Heart left ventricle (tissue), 16 donors: ENCODE results near the gene LITAFD. TPM values are rescaled to one million over a fixed set of nuclear protein-coding genes. Genes with fewer than 3 reads are reported as not detected.
"Not testable (repeated sequence)": the region's sequence is repeated elsewhere in the genome, so short reads cannot be mapped to it uniquely, and the experiment has no call there.

Source experiments
- ATAC-seq, 4 donors: fragments of 200-7000 bp; cut with Tn5 transposase; one replicate each; pipeline ENCODE4 v1.9.1; 2020 to 2022; ENCODE audit warnings: moderate library complexity in 4 of 4, mild to moderate bottlenecking in 3 of 4, moderate number of reproducible peaks in 1 of 4
- DNase-seq, 5 donors: peaks; one replicate each; pipeline ENCODE4 v3.0.0-alpha.2; 2020
- H3K27ac ChIP-seq, 12 donors: fragments of 200-600 bp; sonication (generic) in 4 of 12; one replicate each; pipeline versions ENCODE4 v1.5.0 to v1.8.0; 2016 to 2022; ENCODE audit warnings: mild to moderate bottlenecking in 2 of 12
- H3K27me3 ChIP-seq, 9 donors: fragments of 200-600 bp; sonication (generic) in 2 of 9; one replicate each; pipeline versions ENCODE4 v1.5.1 to v1.8.0; 2016 to 2022; ENCODE audit warnings: mild to moderate bottlenecking in 3 of 9
- H3K36me3 ChIP-seq, 9 donors: fragments of 200-600 bp; sonication (generic) in 2 of 9; one replicate each; pipeline versions ENCODE4 v1.5.0 to v1.8.0; 2018 to 2022; ENCODE audit warnings: mild to moderate bottlenecking in 2 of 9
- H3K4me1 ChIP-seq, 12 donors: fragments of 200-600 bp; sonication (generic) in 4 of 12; one replicate each; pipeline versions ENCODE4 v1.5.0 to v1.8.0; 2016 to 2022; ENCODE audit warnings: mild to moderate bottlenecking in 3 of 12
- H3K4me3 ChIP-seq, 12 donors: fragments of 200-600 bp; sonication (generic) in 4 of 12; one replicate each; pipeline versions ENCODE4 v1.5.0 to v1.8.0; 2017 to 2022; ENCODE audit warnings: mild to moderate bottlenecking in 9 of 12, moderate library complexity in 4 of 12
- H3K9me3 ChIP-seq, 12 donors: fragments of 200-600 bp; sonication (generic) in 4 of 12; one replicate each; pipeline versions ENCODE4 v1.5.0 to v1.8.0; 2016 to 2022; ENCODE audit warnings: mild to moderate bottlenecking in 1 of 12
- POLR2A ChIP-seq, 2 donors: fragments of 450-650 bp; IDR thresholded peaks; one replicate each; pipeline ENCODE4 v1.6.1; 2017; ENCODE audit warnings: antibody characterized with exemption in 2 of 2, mild to moderate bottlenecking in 2 of 2, moderate library complexity in 2 of 2
- WGBS, 4 donors: extraction: QIAGEN DNeasy Blood & Tissue Kit in 2 of 4; methylation state at CpG; one replicate each; pipeline versions ENCODE4 v1.1.5 to v1.1.7; 2013 to 2018; 5-methylcytosine and 5-hydroxymethylcytosine counted together
- intact Hi-C, 10 donors: fragments of 100-400 bp; cut with DNase I; formaldehyde crosslinking; loops; one replicate each; pipeline versions ENCODE4 v1.11.1 to v1.14.2; 2022
- polyA plus RNA-seq, 2 donors: library from polyadenylated mRNA; stranded (reverse); fragments of 200-250 nt; gene quantifications; one replicate each; pipeline ENCODE4 v1.2.3, GENCODE V29; 2013
- total RNA-seq, 9 donors: library from RNA; depleted of rRNA in 2 of 9; stranded (reverse); fragments of >200 nt in 2 of 9; fragmentation: NEBNext Ultra II Directional in 3 of 9; extraction: Animal tissue kit (Norgen Biotek cat#: 25700) in 3 of 9; gene quantifications; one replicate each; pipeline versions ENCODE4 v1.1.0 to v1.2.4, GENCODE V29; 2016 to 2023
- TF ChIP-seq, protein P1 (sequence below), 12 donors: fragments of 200-600 bp; sonication (generic) in 4 of 12; IDR thresholded peaks; one replicate each; pipeline versions ENCODE4 v1.5.0 to v1.8.0; 2018 to 2022; ENCODE audit warnings: antibody characterized with exemption in 12 of 12, mild to moderate bottlenecking in 5 of 12
- donor health status: ischemic (EF 13 %, LVEDD 7.1; RV severe dilation, severe dysfunction).
- donor health status: healthy with polysubstance abuse.
- donor health status: DM: no; HTN: yes; CAD: no.
- donor health status: DM: no; HTN: no; CAD: no.
- donor health status: ischemic (EF 25% LVEDD 6.9; RV normal size, moderate dysfunction).
- donor health status: ischemic (EF 25% LVEDD 5.7; RV mildly dilated, moderate dysfunction).
- donor health status: healthy.
- donor health status: DM: yes; HTN: yes; CAD: no.
- donor health status: ischemic (EF 35%, LVEDD 5.7; RV mildly dilated, moderate dysfunction).
- donor health status: nonischemic (EF 11% LVEDD 7.7; RV severe dilation, severe dysfunction).
- donor health status: DM: yes; HTN: yes; CAD: no.
- donor health status: PGD.
- donor health status: ischemic (EF 29% LVEDD 5.4; RV normal size, mild dysfunction).
- donor health status: nonischemic (EF 23%, LVEDD 6.1; RV moderate dilation, normal function).

The LITAFD gene
- total and polyA plus RNA-seq, 11 donors = not detected

DNA sequence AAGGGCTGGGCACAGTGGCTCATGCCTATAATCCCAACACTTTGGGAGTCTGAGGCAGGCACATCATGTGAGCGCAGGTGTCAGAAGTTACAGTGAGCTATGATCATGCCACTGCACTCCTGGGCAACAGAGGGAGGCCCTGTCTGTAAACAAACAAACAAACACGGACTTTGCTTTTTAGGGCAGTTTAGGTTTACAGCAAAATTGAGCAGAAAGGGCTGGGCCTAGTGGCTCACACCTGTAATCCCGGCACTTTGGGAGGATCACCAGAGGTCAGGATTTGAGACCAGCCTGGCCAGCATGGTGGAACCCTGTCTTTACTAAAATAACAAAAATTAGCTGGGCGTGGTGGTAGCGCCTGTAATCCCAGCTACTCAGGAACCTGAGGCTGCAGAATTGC lies 10.1 kb upstream of the LITAFD start:
- Histone ChIP-seq H3K9me3 (no peaks in the 10 kb centered on the region), H3K36me3 (no peaks in the 10 kb centered on the region), H3K27me3 (no peaks in the 10 kb centered on the region), H3K27ac (no peak overlapping the region), H3K4me1 (peaks cover 0 to 33% (median 8%) of the 10 kb centered on the region in 12 donors), H3K4me3 (no peak overlapping the region)
- TF ChIP-seq POLR2A (IDR thresholded peaks at IDR 0.05) = no peak
- TF ChIP-seq, protein P1, sequence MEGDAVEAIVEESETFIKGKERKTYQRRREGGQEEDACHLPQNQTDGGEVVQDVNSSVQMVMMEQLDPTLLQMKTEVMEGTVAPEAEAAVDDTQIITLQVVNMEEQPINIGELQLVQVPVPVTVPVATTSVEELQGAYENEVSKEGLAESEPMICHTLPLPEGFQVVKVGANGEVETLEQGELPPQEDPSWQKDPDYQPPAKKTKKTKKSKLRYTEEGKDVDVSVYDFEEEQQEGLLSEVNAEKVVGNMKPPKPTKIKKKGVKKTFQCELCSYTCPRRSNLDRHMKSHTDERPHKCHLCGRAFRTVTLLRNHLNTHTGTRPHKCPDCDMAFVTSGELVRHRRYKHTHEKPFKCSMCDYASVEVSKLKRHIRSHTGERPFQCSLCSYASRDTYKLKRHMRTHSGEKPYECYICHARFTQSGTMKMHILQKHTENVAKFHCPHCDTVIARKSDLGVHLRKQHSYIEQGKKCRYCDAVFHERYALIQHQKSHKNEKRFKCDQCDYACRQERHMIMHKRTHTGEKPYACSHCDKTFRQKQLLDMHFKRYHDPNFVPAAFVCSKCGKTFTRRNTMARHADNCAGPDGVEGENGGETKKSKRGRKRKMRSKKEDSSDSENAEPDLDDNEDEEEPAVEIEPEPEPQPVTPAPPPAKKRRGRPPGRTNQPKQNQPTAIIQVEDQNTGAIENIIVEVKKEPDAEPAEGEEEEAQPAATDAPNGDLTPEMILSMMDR (IDR thresholded peaks at IDR 0.05) = no peak
- no peak for ATAC-seq
- no peak for DNase-seq
- intact Hi-C loops = loop anchor here in 1 of 10 donors (5.0 kb wide), 1 partner anchor 75 kb away; the partner anchor contains the start of genes PMM2 and TMEM186
- WGBS, 4 donors = 89 to 98% (median 96%) methylated on average over 5 of the region's 5 CpGs

DNA sequence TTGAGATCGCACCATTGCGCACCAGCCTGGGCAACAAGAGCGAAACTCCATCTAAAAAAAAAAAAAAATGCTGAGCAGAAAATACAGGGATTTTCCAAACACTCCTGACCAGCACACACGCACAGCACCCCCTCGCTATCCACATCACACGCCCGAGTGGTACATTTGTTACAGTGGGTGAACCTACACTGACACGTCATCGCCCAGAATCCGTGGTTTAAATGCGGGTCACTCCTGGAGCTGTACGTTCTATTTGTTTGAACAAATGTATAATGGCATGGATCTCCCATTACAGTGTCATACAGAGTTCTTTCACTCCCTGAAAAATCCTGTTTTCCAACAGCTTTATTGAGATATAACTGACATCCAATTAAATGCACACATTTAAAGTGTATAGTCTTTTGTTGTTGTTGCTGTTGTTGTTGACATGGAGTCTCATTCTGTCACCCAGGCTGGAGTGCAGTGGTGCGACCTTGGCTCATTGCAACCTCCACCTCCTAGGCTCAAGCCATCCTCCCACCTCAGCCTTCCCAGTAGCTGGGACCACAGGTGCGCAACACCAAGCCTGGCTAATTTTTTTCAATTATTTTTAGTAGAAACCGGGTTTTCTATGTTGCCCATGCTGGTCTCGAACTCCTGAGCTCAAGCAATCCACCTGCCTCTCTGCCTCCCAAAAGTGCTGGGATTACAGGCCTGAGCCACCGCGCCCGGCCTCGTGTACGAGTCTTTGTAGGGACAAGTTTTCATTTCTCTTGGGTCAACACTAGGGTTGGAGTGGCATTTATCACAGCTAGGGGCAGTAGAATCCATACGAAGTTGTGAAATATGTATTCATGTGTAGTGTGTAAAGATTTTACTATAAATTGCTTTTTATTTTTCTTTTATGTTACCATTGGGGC lies 8.9 kb upstream of the LITAFD start:
- Histone ChIP-seq H3K4me3 (no peak overlapping the region), H3K27ac (no peak overlapping the region), H3K27me3 (no peaks in the 10 kb centered on the region), H3K4me1 (peaks cover 0 to 23% (median 6%) of the 10 kb centered on the region in 12 donors), H3K36me3 (no peaks in the 10 kb centered on the region), H3K9me3 (no peaks in the 10 kb centered on the region)
- WGBS, 4 donors = 85 to 90% (median 89%) methylated on average over 22 of the region's 22 CpGs
- TF ChIP-seq, protein P1 (IDR thresholded peaks at IDR 0.05) = peak in 1 of 12 donors; percentile 18
- no peak for TF ChIP-seq POLR2A (IDR thresholded peaks at IDR 0.05)
- no peak for ATAC-seq
- intact Hi-C loops = loop anchor here in 1 of 10 donors (5.0 kb wide), 1 partner anchor 76 kb away; the partner anchor contains the start of genes PMM2 and TMEM186
- no peak for DNase-seq

DNA sequence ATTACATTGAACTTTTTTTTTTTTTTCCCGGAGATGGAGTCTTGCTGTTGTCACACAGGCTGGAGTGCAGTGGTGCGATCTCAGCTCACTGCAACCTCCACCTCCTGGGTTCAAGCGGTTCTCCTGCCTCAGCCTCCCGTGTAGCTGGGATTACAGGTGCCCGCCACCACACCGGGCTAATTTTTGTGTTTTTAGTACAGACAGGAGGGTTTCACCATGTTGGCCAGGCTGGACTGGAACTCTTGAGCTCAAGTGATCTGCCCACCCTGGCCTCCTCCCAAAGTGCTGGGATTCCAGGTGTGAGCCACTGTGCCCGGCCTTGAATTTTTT lies 8.3 kb upstream of the LITAFD start:
- H3K27me3 ChIP-seq, DNase-seq, H3K36me3 ChIP-seq, H3K9me3 ChIP-seq, H3K4me3 ChIP-seq, H3K27ac ChIP-seq, ATAC-seq: not testable (repeated sequence)
- intact Hi-C loops = loop anchor here in 1 of 10 donors (5.0 kb wide), 1 partner anchor 77 kb away; the partner anchor contains the start of genes PMM2 and TMEM186
- WGBS, 4 donors = 90 to 97% (median 95%) methylated on average over 7 of the region's 7 CpGs
- peaks cover 0 to 23% (median 6%) of the 10 kb centered on the region in 12 donors for H3K4me1 ChIP-seq

DNA sequence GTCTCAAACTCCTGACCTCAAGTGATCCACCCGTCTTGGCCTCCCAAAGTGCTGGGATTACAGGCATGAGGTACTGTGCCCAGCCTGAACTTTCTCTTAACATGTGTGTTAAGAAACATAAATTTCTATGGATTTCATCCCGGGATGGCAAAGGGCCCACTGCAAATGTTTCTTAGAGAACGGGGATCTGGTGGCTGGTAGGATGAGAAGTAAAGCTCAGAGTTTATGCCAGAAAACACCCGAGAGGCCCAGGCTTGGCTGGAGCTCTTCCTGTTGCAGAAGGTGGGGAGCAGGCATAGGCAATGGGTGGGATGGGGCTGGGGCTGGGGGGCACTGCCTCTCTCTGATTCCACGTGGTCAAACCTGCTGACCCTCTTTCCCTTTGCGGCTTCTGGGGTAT lies 7.8 kb upstream of the LITAFD start:
- ATAC-seq (no peak), DNase-seq (no peak)
- Histone ChIP-seq H3K9me3 (no peaks in the 10 kb centered on the region), H3K27ac (no peak overlapping the region), H3K4me3 (no peak overlapping the region), H3K36me3 (no peaks in the 10 kb centered on the region), H3K27me3 (no peaks in the 10 kb centered on the region), H3K4me1 (peaks cover 0 to 19% (median 2%) of the 10 kb centered on the region in 12 donors)
- intact Hi-C loops = loop anchor here in 1 of 10 donors (5.0 kb wide), 1 partner anchor 77 kb away; the partner anchor contains the start of genes PMM2 and TMEM186
- no peak for TF ChIP-seq POLR2A (IDR thresholded peaks at IDR 0.05)
- TF ChIP-seq, protein P1 (IDR thresholded peaks at IDR 0.05) = no peak
- WGBS, 4 donors = 65 to 73% (median 71%) methylated on average over 6 of the region's 6 CpGs

DNA sequence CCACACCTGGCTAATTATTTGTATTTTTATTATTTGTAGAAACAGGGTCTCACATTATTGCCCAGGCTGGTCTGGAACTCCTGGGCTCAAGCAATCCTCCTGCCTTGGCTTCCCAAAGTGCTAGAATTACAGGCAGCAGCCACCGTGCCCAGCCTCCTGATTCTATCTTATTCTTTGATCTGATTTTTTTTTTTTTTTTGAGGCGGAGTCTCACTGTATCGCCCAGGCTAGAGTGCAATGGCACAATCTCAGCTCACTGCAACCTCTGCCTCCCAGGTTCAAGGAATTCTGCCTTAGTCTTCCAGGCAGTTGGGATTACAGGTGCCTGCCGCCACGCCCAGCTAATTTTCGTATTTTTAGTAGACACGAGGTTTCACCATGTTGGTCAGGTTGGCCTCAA lies 6.8 kb upstream of the LITAFD start:
- H3K27me3 ChIP-seq, H3K4me3 ChIP-seq, H3K36me3 ChIP-seq, H3K27ac ChIP-seq, H3K9me3 ChIP-seq, ATAC-seq, DNase-seq: not testable (repeated sequence)
- 74 to 87% (median 82%) methylated on average over 7 of the region's 7 CpGs for WGBS, 4 donors
- peaks cover 0 to 14% (median 0%) of the 10 kb centered on the region in 12 donors for H3K4me1 ChIP-seq
- intact Hi-C loops = loop anchor here in 1 of 10 donors (5.0 kb wide), 1 partner anchor 78 kb away; the partner anchor contains the start of genes PMM2 and TMEM186
